ENCODE measurements around the gene FGFRL1.

FGFRL1 gene

GRCh38 chr4:970046-970745, 41.2 kb upstream of the FGFRL1 start:
- DNase-seq (ENCODE audit: low spot score), result no peak
- no peak overlapping the region for H3K27ac ChIP-seq
- CTCF ChIA-PET, result no interaction called here
- no peak for TF ChIP-seq CTCF (conservative IDR thresholded peaks at IDR 0.05; ENCODE audit: low read depth)
- POLR2A ChIA-PET (ENCODE audit: low non-redundant PET), result no interaction called here

- POLR2A ChIA-PET (ENCODE audit: low non-redundant PET), result no interaction called here
- no peak overlapping the region for H3K27ac ChIP-seq
- DNase-seq (ENCODE audit: low spot score), result no peak
- TF ChIP-seq CTCF (conservative IDR thresholded peaks at IDR 0.05; ENCODE audit: low read depth), result no peak
- CTCF ChIA-PET, result no interaction called here
Measured at GRCh38 chr4:970854-971520, 40.4 kb upstream of the FGFRL1 start.

DNA sequence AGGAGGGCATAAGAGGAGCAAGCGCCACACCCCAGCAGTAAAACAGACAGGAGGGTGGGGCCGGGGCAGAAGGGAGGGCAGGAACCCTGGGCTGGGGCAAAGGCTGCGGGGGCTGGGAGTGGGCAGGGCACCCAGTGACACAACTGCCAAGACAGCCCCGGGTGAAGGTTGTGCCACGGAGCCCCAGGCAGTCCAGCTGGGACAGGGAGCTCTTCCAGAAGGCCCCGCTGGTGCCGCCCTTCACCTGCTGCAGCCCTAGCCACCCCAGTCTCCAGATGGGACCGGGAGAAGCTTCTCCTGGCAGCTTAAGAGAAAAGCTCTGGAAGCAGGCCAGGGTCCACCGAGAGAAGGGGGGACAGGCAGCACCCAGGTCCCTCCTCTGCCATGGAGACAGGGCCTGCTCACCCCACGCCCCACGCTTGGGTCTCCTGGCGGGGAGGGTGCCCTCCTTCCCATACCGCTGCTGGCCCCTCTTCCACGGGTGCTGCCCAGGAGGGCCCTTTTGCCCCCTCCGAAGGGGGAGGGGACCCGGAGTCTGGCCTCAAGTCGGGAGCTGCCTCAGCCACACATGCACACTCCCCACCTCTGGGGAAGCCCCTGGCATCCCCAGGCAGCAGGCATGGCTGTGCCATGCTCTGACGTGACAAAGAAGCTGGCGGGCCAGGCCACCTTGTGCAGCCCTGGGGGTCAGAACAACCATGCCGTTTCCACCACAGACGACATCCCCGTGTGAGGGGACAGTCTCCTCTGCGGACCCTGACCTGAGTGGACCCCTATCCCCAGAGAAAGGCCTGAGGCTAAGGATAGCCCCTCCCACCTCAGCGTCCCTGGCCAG, 39.5 kb upstream of the FGFRL1 start:
- ChIA-PET POLR2A (ENCODE audit: low non-redundant PET) (no interaction called here), CTCF (interaction anchor here (0.6 to 0.7 kb wide), 2 partner anchors 27 to 1530 kb away, joined by 4 to 6 read pairs; no protein-coding TSS in a partner anchor)
- DNase-seq (ENCODE audit: low spot score), result no peak
- peak overlapping the region; percentile 49; the same call in 1 of the 2 replicates for H3K27ac ChIP-seq
- TF ChIP-seq CTCF (conservative IDR thresholded peaks at IDR 0.05; ENCODE audit: low read depth), result no peak

- DNase-seq (ENCODE audit: low spot score), result peak; percentile 44
- POLR2A ChIA-PET (ENCODE audit: low non-redundant PET), result no interaction called here
- CTCF ChIA-PET, result no interaction called here
- H3K27ac ChIP-seq, result peak overlapping the region; percentile 49
- no peak for TF ChIP-seq CTCF (conservative IDR thresholded peaks at IDR 0.05; ENCODE audit: low read depth)
Measured at GRCh38 chr4:972651-973424, 38.6 kb upstream of the FGFRL1 start.

- DNase-seq (ENCODE audit: low spot score), result peak; percentile 87
- H3K27ac ChIP-seq, result peak within 1 kb of the TSS; percentile 49
- TF ChIP-seq CTCF (conservative IDR thresholded peaks at IDR 0.05; ENCODE audit: low read depth), result no peak
- ChIA-PET POLR2A (ENCODE audit: low non-redundant PET) (no interaction called here), CTCF (no interaction called here)
Measured at GRCh38 chr4:973431-974397, 37.7 kb upstream of the FGFRL1 start, which contains the start of gene DGKQ. Gene DGKQ (minus strand): TSS chr4:973569. CDS start chr4:973482, 87 bp downstream.
